ENCODE results near the gene GIPC2.

DNA sequence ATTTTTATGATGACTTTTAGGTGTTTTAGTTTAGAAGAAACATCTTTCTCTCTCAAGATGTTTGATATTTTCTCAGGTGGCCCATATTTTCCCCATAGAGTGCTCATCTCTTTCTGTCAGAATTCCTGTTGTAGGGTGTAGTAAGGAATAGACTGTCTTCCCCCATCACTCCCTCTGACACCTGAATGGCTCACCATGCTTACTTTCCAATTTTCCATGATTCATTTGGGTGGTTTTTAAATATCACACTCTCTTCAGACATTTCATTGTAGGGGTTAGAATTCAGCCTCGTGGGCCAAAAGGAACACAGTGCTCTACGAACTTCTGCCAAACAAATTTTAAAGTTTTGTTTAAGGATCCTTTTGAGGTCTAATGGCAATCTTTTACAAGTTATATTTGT, 24.0 kb downstream of the GIPC2 start:
- TF ChIP-seq, protein P1, sequence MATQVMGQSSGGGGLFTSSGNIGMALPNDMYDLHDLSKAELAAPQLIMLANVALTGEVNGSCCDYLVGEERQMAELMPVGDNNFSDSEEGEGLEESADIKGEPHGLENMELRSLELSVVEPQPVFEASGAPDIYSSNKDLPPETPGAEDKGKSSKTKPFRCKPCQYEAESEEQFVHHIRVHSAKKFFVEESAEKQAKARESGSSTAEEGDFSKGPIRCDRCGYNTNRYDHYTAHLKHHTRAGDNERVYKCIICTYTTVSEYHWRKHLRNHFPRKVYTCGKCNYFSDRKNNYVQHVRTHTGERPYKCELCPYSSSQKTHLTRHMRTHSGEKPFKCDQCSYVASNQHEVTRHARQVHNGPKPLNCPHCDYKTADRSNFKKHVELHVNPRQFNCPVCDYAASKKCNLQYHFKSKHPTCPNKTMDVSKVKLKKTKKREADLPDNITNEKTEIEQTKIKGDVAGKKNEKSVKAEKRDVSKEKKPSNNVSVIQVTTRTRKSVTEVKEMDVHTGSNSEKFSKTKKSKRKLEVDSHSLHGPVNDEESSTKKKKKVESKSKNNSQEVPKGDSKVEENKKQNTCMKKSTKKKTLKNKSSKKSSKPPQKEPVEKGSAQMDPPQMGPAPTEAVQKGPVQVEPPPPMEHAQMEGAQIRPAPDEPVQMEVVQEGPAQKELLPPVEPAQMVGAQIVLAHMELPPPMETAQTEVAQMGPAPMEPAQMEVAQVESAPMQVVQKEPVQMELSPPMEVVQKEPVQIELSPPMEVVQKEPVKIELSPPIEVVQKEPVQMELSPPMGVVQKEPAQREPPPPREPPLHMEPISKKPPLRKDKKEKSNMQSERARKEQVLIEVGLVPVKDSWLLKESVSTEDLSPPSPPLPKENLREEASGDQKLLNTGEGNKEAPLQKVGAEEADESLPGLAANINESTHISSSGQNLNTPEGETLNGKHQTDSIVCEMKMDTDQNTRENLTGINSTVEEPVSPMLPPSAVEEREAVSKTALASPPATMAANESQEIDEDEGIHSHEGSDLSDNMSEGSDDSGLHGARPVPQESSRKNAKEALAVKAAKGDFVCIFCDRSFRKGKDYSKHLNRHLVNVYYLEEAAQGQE (IDR thresholded peaks at IDR 0.05; ENCODE audit: low read depth), result no peak
- TF ChIP-seq YY1 (IDR thresholded peaks at IDR 0.05; ENCODE audit: low read depth), result no peak
- no peak for TF ChIP-seq CEBPB (IDR thresholded peaks at IDR 0.05)
- TF ChIP-seq RAD21 (IDR thresholded peaks at IDR 0.05; ENCODE audit: low read depth), result no peak
- TF ChIP-seq EP300 (IDR thresholded peaks at IDR 0.05; ENCODE audit: borderline replicate concordance), result no peak
- no peak for TF ChIP-seq TCF12 (IDR thresholded peaks at IDR 0.05; ENCODE audit: low read depth)
- TF ChIP-seq, protein P2, sequence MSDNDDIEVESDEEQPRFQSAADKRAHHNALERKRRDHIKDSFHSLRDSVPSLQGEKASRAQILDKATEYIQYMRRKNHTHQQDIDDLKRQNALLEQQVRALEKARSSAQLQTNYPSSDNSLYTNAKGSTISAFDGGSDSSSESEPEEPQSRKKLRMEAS (IDR thresholded peaks at IDR 0.05), result no peak
